HG03280 (cell line): ENCODE results near the gene SERPINB7.

Experiments used
- ATAC-seq: cut with Tn5 transposase; IDR thresholded peaks from one replicate; pipeline ENCODE4 v1.9.1; 2021; ENCODE audit warnings: mild to moderate bottlenecking, moderate library complexity; ENCODE audit not compliant: unreplicated experiment

SERPINB7 gene

GRCh38 chr18:63787673-63788072 lies 12.5 kb downstream of the SERPINB7 start:
- ATAC-seq: no peak

DNA sequence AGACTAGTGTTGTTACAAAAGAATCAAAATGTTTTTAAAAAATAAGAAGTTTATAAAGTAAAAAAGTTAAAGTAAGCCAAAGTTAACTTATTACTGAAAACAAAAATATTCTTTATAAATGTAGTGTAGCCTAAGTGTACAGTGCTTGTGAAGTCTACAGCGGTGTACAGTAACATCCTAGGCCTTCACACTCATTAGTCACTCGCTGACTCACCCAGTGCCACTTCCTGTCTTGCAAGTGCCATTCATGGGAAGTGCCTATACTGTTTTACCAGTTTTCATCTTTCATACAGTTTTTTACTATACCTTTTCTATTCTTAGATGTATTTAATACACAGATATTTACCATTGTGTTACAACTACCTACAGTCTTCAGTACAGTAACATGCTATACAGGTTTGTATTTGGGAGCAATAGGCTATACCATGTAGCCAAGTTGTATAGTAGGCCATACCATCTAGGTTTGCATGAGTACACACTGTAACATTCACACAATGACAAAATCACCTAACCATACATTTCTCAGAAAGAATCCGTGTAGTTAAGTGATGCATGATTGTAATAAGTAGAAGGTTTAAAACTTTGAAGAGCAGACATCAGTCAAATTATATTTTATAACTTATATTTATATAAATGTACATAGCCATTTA lies 13.4 kb downstream of the SERPINB7 start:
- ATAC-seq: no peak

GRCh38 chr18:63789327-63789726 lies 14.1 kb downstream of the SERPINB7 start:
- ATAC-seq: no peak

GRCh38 chr18:63795606-63796005 lies 20.4 kb downstream of the SERPINB7 start:
- no peak for ATAC-seq

GRCh38 chr18:63799189-63799588 lies 24.0 kb downstream of the SERPINB7 start:
- ATAC-seq: no peak

DNA sequence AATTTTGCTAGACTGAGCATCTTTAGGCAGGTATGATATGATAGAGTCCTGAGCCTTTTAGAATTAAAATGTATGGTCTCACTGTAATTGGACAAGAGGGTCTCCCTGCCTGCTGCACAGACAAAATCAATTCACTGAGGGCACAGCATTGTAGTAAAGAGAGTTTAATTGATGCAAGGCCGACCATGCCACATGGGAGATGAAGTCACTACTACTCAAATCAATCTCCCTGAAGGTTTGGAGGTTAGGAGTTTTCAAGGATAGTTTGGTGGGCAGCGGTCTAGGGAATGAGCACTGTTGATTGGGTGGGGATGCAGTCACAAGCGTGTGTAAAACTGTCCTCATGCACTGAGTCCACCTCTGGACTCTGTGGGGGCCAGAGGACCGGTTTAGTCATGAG lies 26.1 kb downstream of the SERPINB7 start:
- ATAC-seq: no peak

DNA sequence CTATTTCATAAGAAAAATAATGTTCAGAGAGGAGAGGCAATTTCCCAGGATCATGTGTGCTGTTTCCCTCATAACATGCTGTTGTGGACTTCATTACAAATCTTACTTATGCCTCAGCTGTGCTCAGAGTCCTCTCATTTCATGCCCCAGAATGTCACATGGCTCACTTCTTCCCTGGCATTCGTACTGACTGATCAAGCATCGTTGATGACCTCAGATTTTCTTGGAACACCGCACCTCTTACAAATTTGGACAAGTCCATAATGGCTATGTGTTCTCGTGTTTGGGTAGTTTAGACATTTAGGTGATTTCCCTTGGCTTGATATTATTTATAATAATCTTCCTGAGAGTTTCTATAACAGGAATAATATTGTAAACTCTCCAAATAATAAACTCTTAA lies 32.9 kb downstream of the SERPINB7 start:
- ATAC-seq: no peak

GRCh38 chr18:63817441-63818051 lies 42.3 kb downstream of the SERPINB7 start:
- no peak for ATAC-seq

GRCh38 chr18:63818212-63818611 lies 43.0 kb downstream of the SERPINB7 start:
- ATAC-seq: no peak

GRCh38 chr18:63819786-63820185 lies 44.6 kb downstream of the SERPINB7 start:
- ATAC-seq: no peak

- no peak for ATAC-seq
Observed at GRCh38 chr18:63820694-63821093, 45.5 kb downstream of the SERPINB7 start.

DNA sequence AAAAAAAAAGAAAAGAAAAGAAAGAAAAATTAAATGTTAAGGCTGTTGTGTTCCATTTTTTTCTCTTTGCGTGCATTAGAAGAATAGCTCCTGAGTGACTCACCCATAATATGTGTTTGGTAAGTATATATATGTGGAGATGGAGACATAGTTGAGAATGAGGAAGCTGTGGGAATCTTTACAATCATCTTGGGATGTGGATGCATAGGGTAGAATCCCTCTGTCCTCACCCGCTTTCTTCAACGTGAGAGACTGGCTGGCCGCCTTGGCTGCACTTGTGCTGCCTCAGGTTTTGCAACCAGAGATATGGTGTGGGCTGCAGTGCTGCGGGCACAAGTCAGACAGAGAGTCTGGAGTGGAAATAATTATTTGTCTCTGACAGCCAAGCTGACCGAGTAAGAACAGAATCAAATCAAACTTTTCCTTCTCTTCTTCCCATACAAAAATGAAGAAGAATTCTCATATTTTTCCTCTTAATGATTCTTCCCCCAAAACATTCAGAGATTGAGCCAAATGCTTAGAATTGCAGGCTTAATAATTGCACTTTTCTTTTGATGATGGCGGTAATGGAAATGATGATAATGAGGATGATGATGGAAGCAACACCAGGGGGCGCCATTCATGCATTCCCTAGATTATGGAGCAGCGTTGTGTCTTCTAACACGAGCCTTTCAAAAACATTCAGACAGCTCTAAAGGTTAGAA lies 48.5 kb downstream of the SERPINB7 start:
- ATAC-seq: no peak

DNA sequence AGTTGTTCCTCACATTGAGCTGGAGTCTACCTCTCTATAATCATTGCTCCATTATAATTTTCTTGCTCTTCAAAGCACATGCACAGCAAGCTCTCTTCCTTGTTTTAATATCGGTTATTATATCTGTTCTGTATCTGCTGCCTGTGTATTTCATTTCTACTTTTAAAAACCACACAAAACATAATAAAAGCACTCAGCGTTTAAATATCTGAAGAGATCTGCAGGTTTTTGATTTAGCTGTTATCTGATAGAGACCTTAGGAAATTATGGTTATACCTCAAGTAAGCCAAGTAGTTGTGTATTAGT lies 49.0 kb downstream of the SERPINB7 start:
- ATAC-seq: no peak

DNA sequence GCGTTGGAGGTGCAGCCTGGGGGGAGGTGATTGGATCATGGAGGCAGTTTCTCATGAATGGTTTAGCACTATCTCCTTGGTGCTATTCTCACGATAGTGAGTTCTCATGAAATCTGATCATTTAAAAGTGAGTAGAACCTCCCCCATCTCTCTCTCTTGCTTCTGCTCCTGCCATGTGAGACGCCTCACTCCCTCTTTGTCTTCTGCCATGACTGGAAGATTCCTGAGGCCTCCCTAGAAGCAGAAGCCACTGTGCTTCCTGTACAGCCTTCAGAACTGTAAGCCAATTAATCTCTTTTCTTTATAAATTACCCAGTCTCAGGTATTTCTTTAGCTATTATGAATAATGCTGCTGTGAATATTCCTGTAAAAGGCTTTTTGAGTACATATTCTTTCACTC lies 52.9 kb downstream of the SERPINB7 start:
- no peak for ATAC-seq

- ATAC-seq: no peak
Observed at GRCh38 chr18:63828656-63829055, 53.4 kb downstream of the SERPINB7 start.

DNA sequence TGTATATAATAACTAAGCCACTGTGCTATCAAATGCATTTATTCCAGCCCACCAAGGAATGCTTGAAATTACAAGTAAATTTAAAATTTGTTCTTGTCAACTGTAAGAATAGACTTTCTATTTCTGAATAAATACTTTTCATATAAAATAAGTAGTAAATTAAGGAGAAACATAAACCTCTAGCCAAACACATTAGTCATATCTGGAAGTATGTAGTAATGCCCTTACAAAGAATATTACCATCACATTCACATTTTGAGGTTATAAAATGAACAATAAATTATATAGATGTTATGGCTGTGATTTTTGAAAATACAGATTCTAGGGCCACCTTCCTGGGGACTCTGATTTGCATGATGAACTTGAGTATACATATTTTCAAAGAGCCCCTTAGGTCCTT lies 54.7 kb downstream of the SERPINB7 start:
- ATAC-seq: no peak

GRCh38 chr18:63831080-63831788 lies 56.0 kb downstream of the SERPINB7 start:
- ATAC-seq: peak; percentile 76

- ATAC-seq: peak; percentile 56
Observed at GRCh38 chr18:63832470-63832869, 57.3 kb downstream of the SERPINB7 start.

GRCh38 chr18:63834471-63835113 lies 59.4 kb downstream of the SERPINB7 start:
- ATAC-seq: no peak

DNA sequence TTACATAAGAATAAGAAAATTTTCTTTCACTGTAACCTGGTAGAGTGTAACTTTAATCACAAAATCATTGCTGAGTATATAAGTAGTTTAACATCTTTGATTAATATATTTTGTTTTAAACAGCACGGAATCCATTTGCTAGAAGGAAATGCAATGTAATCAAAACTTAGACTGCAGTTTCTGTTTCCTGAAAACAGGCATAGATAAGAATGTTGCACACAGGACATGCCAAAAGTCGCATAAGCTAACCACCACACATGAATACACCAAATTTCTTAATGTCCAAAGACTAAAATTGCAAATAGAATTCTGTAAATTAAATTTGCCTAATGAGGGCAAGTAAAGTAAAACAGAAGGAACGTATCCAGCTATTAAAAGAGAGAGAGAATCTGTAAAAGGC lies 61.2 kb downstream of the SERPINB7 start:
- no peak for ATAC-seq

- ATAC-seq: no peak
Observed at GRCh38 chr18:63837590-63837989, 62.4 kb downstream of the SERPINB7 start.
